WI38 (cell line): ENCODE data around the gene ZBTB20.

ENCODE experiments used
- H3K4me3 ChIP-seq: 2 replicates; pipeline ENCODE4 v1.5.1; 2011; ENCODE audit warnings: low read depth, mild to moderate bottlenecking, control low read depth, low read length
- TF ChIP-seq, protein P1 (sequence below): IDR thresholded peaks from 2 replicates; pipeline ENCODE4 v1.5.1; 2012; ENCODE audit warnings: low read depth, mild to moderate bottlenecking, control low read depth, low read length

ZBTB20 gene

GRCh38 chr3:114336857-114337256, 810.2 kb downstream of the ZBTB20 start:
- no peak overlapping the region for H3K4me3 ChIP-seq
- TF ChIP-seq, protein P1, sequence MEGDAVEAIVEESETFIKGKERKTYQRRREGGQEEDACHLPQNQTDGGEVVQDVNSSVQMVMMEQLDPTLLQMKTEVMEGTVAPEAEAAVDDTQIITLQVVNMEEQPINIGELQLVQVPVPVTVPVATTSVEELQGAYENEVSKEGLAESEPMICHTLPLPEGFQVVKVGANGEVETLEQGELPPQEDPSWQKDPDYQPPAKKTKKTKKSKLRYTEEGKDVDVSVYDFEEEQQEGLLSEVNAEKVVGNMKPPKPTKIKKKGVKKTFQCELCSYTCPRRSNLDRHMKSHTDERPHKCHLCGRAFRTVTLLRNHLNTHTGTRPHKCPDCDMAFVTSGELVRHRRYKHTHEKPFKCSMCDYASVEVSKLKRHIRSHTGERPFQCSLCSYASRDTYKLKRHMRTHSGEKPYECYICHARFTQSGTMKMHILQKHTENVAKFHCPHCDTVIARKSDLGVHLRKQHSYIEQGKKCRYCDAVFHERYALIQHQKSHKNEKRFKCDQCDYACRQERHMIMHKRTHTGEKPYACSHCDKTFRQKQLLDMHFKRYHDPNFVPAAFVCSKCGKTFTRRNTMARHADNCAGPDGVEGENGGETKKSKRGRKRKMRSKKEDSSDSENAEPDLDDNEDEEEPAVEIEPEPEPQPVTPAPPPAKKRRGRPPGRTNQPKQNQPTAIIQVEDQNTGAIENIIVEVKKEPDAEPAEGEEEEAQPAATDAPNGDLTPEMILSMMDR = no peak

GRCh38 chr3:114336122-114336697, 810.9 kb downstream of the ZBTB20 start:
- H3K4me3 ChIP-seq = no peak overlapping the region
- TF ChIP-seq, protein P1 = no peak; the same call in 1 of the 2 replicates

- TF ChIP-seq, protein P1 = no peak
These were observed 813.2 kb downstream of the ZBTB20 start for GRCh38 chr3:114333923-114334240.

DNA sequence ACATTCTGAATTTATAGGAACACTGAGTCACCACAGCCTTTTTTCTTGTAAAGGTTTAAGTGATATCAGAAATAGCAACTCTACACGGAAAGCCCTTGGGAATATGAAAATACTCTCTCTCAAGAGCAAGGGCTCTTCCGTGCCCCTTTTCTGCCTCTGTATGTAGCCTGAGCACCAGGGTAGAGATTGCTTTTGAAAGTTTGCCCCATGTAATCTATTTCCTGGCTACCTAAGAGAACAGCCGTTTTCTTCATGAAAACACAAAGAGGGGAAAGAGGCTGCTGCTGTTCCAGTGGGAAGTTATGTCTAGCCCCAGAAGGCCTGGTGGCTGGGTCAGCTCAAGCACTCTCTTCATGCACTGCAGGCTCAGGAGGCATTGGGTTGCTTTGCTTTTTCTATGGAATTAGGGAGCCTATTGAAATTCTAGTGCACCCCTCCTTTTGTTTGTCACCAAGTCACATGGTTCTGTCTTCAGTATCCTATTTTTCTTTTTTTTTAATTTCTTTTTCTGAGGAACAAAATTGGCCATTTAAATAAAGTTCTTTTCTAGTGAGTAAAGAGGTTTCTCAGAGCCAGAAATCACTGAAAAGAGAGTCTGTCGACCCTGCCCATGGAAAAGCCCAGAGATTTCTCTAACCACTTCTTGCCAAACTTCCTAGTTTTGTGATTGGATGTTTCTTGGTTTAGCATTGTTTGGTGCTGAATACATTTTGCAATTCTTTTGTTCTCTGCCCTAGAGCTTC, 813.7 kb downstream of the ZBTB20 start:
- TF ChIP-seq, protein P1 = no peak
- no peak overlapping the region for H3K4me3 ChIP-seq

More at GRCh38 chr3:114333923-114334240, 813.2 kb downstream of the ZBTB20 start:
- H3K4me3 ChIP-seq = no peak overlapping the region

DNA sequence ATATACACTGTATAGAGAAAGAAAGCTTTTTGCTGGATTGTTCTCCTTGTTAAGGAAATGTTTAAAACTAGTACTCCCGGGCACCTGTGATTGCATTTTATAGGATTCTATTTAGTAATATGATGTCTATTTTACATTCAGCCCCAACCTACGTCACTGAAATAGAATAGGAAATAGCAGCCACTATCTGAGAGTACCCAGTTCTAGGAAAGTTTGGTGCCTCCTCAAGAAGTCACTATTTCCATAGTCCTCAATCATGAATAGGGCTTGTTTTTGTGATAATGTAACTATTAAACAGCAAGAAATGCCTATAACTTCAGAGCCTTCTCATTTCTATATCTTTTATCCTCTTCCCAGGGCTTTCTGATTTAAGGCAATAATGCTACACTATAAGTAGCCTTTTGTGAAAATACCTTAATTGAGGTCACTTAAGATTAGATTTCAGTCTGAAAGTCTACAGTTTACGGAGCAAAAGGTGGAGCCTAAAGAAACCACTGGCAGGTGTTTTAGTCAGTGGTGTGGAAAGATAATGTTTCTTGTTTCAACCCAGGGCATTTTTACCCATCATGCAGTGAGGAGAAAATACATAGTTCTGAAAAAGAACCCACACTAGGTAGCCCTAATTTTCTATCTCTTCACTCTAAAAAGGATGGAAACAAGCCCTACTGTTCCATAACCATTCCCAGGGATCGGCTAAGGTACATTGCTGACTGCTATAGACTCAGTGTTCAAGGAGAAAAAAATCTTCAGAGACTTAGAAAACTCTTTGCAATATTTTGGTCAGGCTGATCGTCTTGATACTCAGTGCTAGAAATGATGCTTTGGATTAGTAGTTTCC, 814.5 kb downstream of the ZBTB20 start:
- H3K4me3 ChIP-seq = no peak overlapping the region
- TF ChIP-seq, protein P1 = no peak

GRCh38 chr3:114331710-114332109, 815.4 kb downstream of the ZBTB20 start:
- TF ChIP-seq, protein P1 = no peak
- H3K4me3 ChIP-seq = no peak overlapping the region

GRCh38 chr3:114331007-114331406, 816.1 kb downstream of the ZBTB20 start:
- TF ChIP-seq, protein P1 = no peak

More at GRCh38 chr3:114331007-114331406, 816.1 kb downstream of the ZBTB20 start:
- H3K4me3 ChIP-seq = no peak overlapping the region
